Upper lobe of left lung (tissue), 6 donors: ENCODE results near the gene BMP8B. TPM values are rescaled to one million over a fixed set of nuclear protein-coding genes. Genes with fewer than 3 reads are reported as not detected.
"Not testable (repeated sequence)": the region's sequence is repeated elsewhere in the genome, so short reads cannot be mapped to it uniquely, and the experiment has no call there.

Experiments used
- ATAC-seq, 2 donors: fragments of 200-7000 bp; cut with Tn5 transposase; one replicate each; pipeline ENCODE4 v1.9.1; 2022; ENCODE audit warnings: mild to moderate bottlenecking in 2 of 2, moderate library complexity in 2 of 2; ENCODE audit not compliant: low FRiP score in 2 of 2
- DNase-seq, 2 donors: peaks; one replicate each; pipeline ENCODE4 v3.0.0-alpha.2; 2019 to 2020
- H3K27ac ChIP-seq, 4 donors: fragments of 200-600 bp; sonication (generic); one replicate each; pipeline ENCODE4 v1.5.1; 2016 to 2019
- H3K27me3 ChIP-seq, 4 donors: fragments of 200-600 bp; sonication (generic); one replicate each; pipeline ENCODE4 v1.5.1; 2017 to 2019
- H3K36me3 ChIP-seq, 4 donors: fragments of 200-600 bp; sonication (generic); one replicate each; pipeline ENCODE4 v1.5.1; 2016 to 2019
- H3K4me1 ChIP-seq, 4 donors: fragments of 200-600 bp; sonication (generic); one replicate each; pipeline ENCODE4 v1.5.1; 2018 to 2019
- H3K4me3 ChIP-seq, 4 donors: fragments of 200-600 bp; sonication (generic); one replicate each; pipeline ENCODE4 v1.5.1; 2017 to 2019; ENCODE audit warnings: mild to moderate bottlenecking in 2 of 4, moderate library complexity in 1 of 4
- H3K9me3 ChIP-seq, 4 donors: fragments of 200-600 bp; sonication (generic); one replicate each; pipeline ENCODE4 v1.5.1; 2018 to 2019
- CTCF ChIP-seq, 6 experiments: fragments of 450-650 bp in 4 of 6; fragments of 200-600 bp in 2 of 6; sonication (generic) in 2 of 6; IDR thresholded peaks; one replicate each; pipeline ENCODE4 v1.5.1; 2016 to 2019; ENCODE audit warnings: antibody characterized with exemption in 6 of 6
- EP300 ChIP-seq, 4 donors: sonication (generic); formaldehyde crosslinking; IDR thresholded peaks; one replicate each; pipeline ENCODE4 v1.5.1; 2017; ENCODE audit warnings: antibody characterized with exemption in 4 of 4, control low read depth in 2 of 4
- POLR2A ChIP-seq, 4 donors: fragments of 450-650 bp; IDR thresholded peaks; one replicate each; pipeline ENCODE4 v1.5.1; 2016 to 2017; ENCODE audit warnings: antibody characterized with exemption in 4 of 4, mild to moderate bottlenecking in 2 of 4
- POLR2AphosphoS5 ChIP-seq, 2 donors: sonication (generic); formaldehyde crosslinking; IDR thresholded peaks; one replicate each; pipeline ENCODE4 v1.5.1; 2017; ENCODE audit warnings: antibody characterized with exemption in 2 of 2
- WGBS, 2 donors: methylation state at CpG; one replicate each; pipeline ENCODE4 v1.1.5; 2017 to 2018; 5-methylcytosine and 5-hydroxymethylcytosine counted together
- total RNA-seq, 6 donors: library from RNA; depleted of rRNA in 4 of 6; stranded (reverse); fragments of >200 nt in 4 of 6; gene quantifications; one replicate each; pipeline versions ENCODE4 v1.1.0 to v1.2.1, GENCODE V29; 2016 to 2021
- donor health status: DM: no; HTN: no; CAD: no; lungs with moderate emphysema.
- donor health status: DM: no; HTN: yes; CAD: no; lungs with severe emphysema.

BMP8B gene
- total RNA-seq, 6 donors from 2014 or later, result 1.2 to 5.2 (median 2.3) TPM

- WGBS, 2 donors, result 47 to 61% methylated on average over 12 of the region's 12 CpGs
- ATAC-seq (no peak), DNase-seq (peak in 1 of 2 donors; percentile 64)
- Histone ChIP-seq H3K27ac (no peak overlapping the region), H3K36me3 (no peaks in the 10 kb centered on the region), H3K4me3 (no peak overlapping the region), H3K27me3 (no peaks in the 10 kb centered on the region), H3K9me3 (no peaks in the 10 kb centered on the region), H3K4me1 (no peaks in the 10 kb centered on the region)
- TF ChIP-seq POLR2A (IDR thresholded peaks at IDR 0.05) (no peak), CTCF (IDR thresholded peaks at IDR 0.05) (no peak), EP300 (IDR thresholded peaks at IDR 0.05) (no peak), POLR2AphosphoS5 (IDR thresholded peaks at IDR 0.05) (no peak)
These were observed 12.3 kb downstream of the BMP8B start for GRCh38 chr1:39776400-39776713.

- ATAC-seq (peak in 1 of 2 donors; percentile 17), DNase-seq (peak in 1 of 2 donors; percentile 57)
- WGBS, 2 donors, result 58 to 68% methylated on average over 8 to 9 of the region's 20 CpGs
- not testable (repeated sequence) for H3K27me3 ChIP-seq, H3K4me3 ChIP-seq, H3K36me3 ChIP-seq, H3K27ac ChIP-seq, H3K4me1 ChIP-seq, H3K9me3 ChIP-seq
These were observed 12.8 kb downstream of the BMP8B start for GRCh38 chr1:39775676-39776399.

- 84 to 93% methylated on average over 4 to 11 of the region's 11 CpGs for WGBS, 2 donors
- H3K36me3 ChIP-seq, H3K4me1 ChIP-seq, H3K27me3 ChIP-seq, H3K27ac ChIP-seq, ATAC-seq, H3K4me3 ChIP-seq, H3K9me3 ChIP-seq: not testable (repeated sequence)
- DNase-seq, result peak in 1 of 2 donors; percentile 50
These were observed 13.5 kb downstream of the BMP8B start for GRCh38 chr1:39775141-39775540.

- not testable (repeated sequence) for DNase-seq, ATAC-seq, H3K4me1 ChIP-seq, H3K4me3 ChIP-seq, H3K9me3 ChIP-seq, H3K27me3 ChIP-seq, H3K36me3 ChIP-seq, H3K27ac ChIP-seq
- WGBS, 2 donors, result no CpG with 5 or more reads among the region's 23 CpGs
These were observed 15.2 kb downstream of the BMP8B start for GRCh38 chr1:39773369-39773979.

- H3K4me1 ChIP-seq, H3K36me3 ChIP-seq, H3K27me3 ChIP-seq, H3K27ac ChIP-seq, H3K9me3 ChIP-seq: not testable (repeated sequence)
- ATAC-seq (peak in 1 of 2 donors; percentile 25), DNase-seq (peak in 1 of 2 donors; percentile 78)
- WGBS, 2 donors, result 0% methylated on average over 4 of the region's 57 CpGs; no CpG with 5 or more reads in 1 of the 2 donors
- peak within 1 kb of the TSS in 1 of 4 donors; percentile 3 for H3K4me3 ChIP-seq
These were observed 17.6 kb downstream of the BMP8B start, which contains the start of gene OXCT2 for GRCh38 chr1:39771022-39771532. Gene OXCT2 (minus strand): TSS chr1:39771348. CDS start chr1:39771255, 93 bp downstream.

- H3K4me1 ChIP-seq, H3K9me3 ChIP-seq: not testable (repeated sequence)
- 9 to 17% methylated on average over 12 to 19 of the region's 71 CpGs for WGBS, 2 donors
These were observed 18.3 kb downstream of the BMP8B start for GRCh38 chr1:39770100-39771021.

GRCh38 chr1:39769502-39769901, 19.2 kb downstream of the BMP8B start:
- H3K9me3 ChIP-seq, H3K4me3 ChIP-seq, H3K27ac ChIP-seq, H3K36me3 ChIP-seq, H3K4me1 ChIP-seq, H3K27me3 ChIP-seq: not testable (repeated sequence)
- DNase-seq (peak in 1 of 2 donors; percentile 63), ATAC-seq (peak in 1 of 2 donors; percentile 25)
- 76 to 90% methylated on average over 2 to 8 of the region's 19 CpGs for WGBS, 2 donors

More at GRCh38 chr1:39770100-39771021, 18.3 kb downstream of the BMP8B start:
- not testable (repeated sequence) for H3K27ac ChIP-seq, DNase-seq, H3K27me3 ChIP-seq, H3K4me3 ChIP-seq, H3K36me3 ChIP-seq
- peak in 1 of 2 donors; percentile 8 for ATAC-seq

- H3K4me1 ChIP-seq, ATAC-seq: not testable (repeated sequence)
- WGBS, 2 donors, result 60 to 67% methylated on average over 1 of the region's 5 CpGs
These were observed 22.2 kb downstream of the BMP8B start for GRCh38 chr1:39766466-39766865.

GRCh38 chr1:39764512-39764911, 24.2 kb downstream of the BMP8B start:
- not testable (repeated sequence) for H3K4me3 ChIP-seq, H3K36me3 ChIP-seq, H3K27me3 ChIP-seq, H3K9me3 ChIP-seq, H3K4me1 ChIP-seq, H3K27ac ChIP-seq
- peak; percentile 4 to 9 for ATAC-seq
- peak in 1 of 2 donors; percentile 50 for DNase-seq
- no CpG with 5 or more reads among the region's 19 CpGs for WGBS, 2 donors

More at GRCh38 chr1:39766466-39766865, 22.2 kb downstream of the BMP8B start:
- H3K36me3 ChIP-seq, DNase-seq, H3K9me3 ChIP-seq, H3K27ac ChIP-seq, H3K27me3 ChIP-seq, H3K4me3 ChIP-seq: not testable (repeated sequence)

- H3K4me3 ChIP-seq, H3K36me3 ChIP-seq, H3K9me3 ChIP-seq, H3K4me1 ChIP-seq, H3K27me3 ChIP-seq, H3K27ac ChIP-seq: not testable (repeated sequence)
- ATAC-seq, result peak; percentile 2 to 3
- WGBS, 2 donors, result 86 to 87% methylated on average over 14 to 15 of the region's 18 CpGs
- peak in 1 of 2 donors; percentile 75 for DNase-seq
These were observed 24.9 kb downstream of the BMP8B start for GRCh38 chr1:39763619-39764374.
